Tibial nerve (tissue), 4 donors: ENCODE measurements around the gene MAMDC4.

Source experiments
- CTCF ChIP-seq, 5 experiments: fragments of 200-600 bp in 3 of 5; fragments of 450-650 bp in 2 of 5; sonication (generic) in 3 of 5; IDR thresholded peaks; one replicate each; pipeline ENCODE4 v1.5.1; 2016 to 2019; ENCODE audit warnings: antibody characterized with exemption in 5 of 5, mild to moderate bottlenecking in 3 of 5, moderate library complexity in 2 of 5
- EP300 ChIP-seq, 2 donors: sonication (generic); formaldehyde crosslinking; IDR thresholded peaks; one replicate each; pipeline ENCODE4 v1.6.1; 2017; ENCODE audit warnings: antibody characterized with exemption in 2 of 2, mild to moderate bottlenecking in 1 of 2
- POLR2A ChIP-seq, 2 donors: fragments of 450-650 bp; IDR thresholded peaks; one replicate each; pipeline ENCODE4 v1.6.1; 2017; ENCODE audit warnings: antibody characterized with exemption in 2 of 2, mild to moderate bottlenecking in 2 of 2, moderate library complexity in 2 of 2

GRCh38 chr9:136835162-136835931 is 16.8 kb upstream of the MAMDC4 start:
- TF ChIP-seq CTCF (IDR thresholded peaks at IDR 0.05), result no peak
- TF ChIP-seq POLR2A (IDR thresholded peaks at IDR 0.05), result no peak
- no peak for TF ChIP-seq EP300 (IDR thresholded peaks at IDR 0.05)
